SH-SY5Y (cell line): ENCODE data around the gene SHISA4.

Source experiments
- GATA2 ChIP-seq: IDR thresholded peaks from 2 replicates; pipeline ENCODE4 v1.6.1; 2011; ENCODE audit warnings: mild to moderate bottlenecking, low read depth, low read length
- GATA3 ChIP-seq: IDR thresholded peaks from 2 replicates; pipeline ENCODE4 v1.6.1; 2011; ENCODE audit warnings: low read depth, mild to moderate bottlenecking, low read length, moderate library complexity

GRCh38 chr1:201899683-201900429 is 11.2 kb downstream of the SHISA4 start:
- TF ChIP-seq GATA2 (no peak), GATA3 (no peak)
